Subcutaneous abdominal adipose tissue (tissue), 5 donors: Measurements from ENCODE around the gene AGO3.
A peak's percentile ranks its signal among the peaks of the same experiment; 100 is the strongest.

Source experiments
- H3K27ac ChIP-seq: one replicate; pipeline ENCODE4 v1.7.0; 2013; ENCODE audit warnings: low read depth, mild to moderate bottlenecking, inconsistent platforms, low read length, moderate library complexity
- H3K27me3 ChIP-seq, 5 donors: one replicate each; pipeline ENCODE4 v1.7.0; 2013; ENCODE audit warnings: low read length in 5 of 5, inconsistent platforms in 1 of 5; ENCODE audit not compliant: control insufficient read depth in 5 of 5, insufficient read depth in 4 of 5
- H3K36me3 ChIP-seq, 5 donors: one replicate each; pipeline ENCODE4 v1.7.0; 2013; ENCODE audit warnings: low read length in 5 of 5; ENCODE audit not compliant: control insufficient read depth in 5 of 5, insufficient read depth in 5 of 5
- H3K4me1 ChIP-seq, 5 donors: one replicate each; pipeline ENCODE4 v1.7.0; 2013; ENCODE audit warnings: low read length in 5 of 5, mild to moderate bottlenecking in 3 of 5, moderate library complexity in 1 of 5; ENCODE audit not compliant: control insufficient read depth in 5 of 5, insufficient read depth in 5 of 5
- H3K4me3 ChIP-seq, 5 donors: one replicate each; pipeline ENCODE4 v1.7.0; 2013; ENCODE audit warnings: low read length in 5 of 5, low read depth in 1 of 5
- H3K9ac ChIP-seq, 5 donors: one replicate each; pipeline ENCODE4 v1.7.0; 2013; ENCODE audit warnings: low read length in 5 of 5, mild to moderate bottlenecking in 4 of 5, moderate library complexity in 3 of 5
- H3K9me3 ChIP-seq, 5 donors: one replicate each; pipeline ENCODE4 v1.7.0; 2013; ENCODE audit warnings: low read length in 5 of 5; ENCODE audit not compliant: control insufficient read depth in 5 of 5
- donor health status: healthy.
- donor health status: healthy.
- donor health status: healthy.
- donor health status: healthy.
- donor health status: healthy.

The AGO3 gene

DNA sequence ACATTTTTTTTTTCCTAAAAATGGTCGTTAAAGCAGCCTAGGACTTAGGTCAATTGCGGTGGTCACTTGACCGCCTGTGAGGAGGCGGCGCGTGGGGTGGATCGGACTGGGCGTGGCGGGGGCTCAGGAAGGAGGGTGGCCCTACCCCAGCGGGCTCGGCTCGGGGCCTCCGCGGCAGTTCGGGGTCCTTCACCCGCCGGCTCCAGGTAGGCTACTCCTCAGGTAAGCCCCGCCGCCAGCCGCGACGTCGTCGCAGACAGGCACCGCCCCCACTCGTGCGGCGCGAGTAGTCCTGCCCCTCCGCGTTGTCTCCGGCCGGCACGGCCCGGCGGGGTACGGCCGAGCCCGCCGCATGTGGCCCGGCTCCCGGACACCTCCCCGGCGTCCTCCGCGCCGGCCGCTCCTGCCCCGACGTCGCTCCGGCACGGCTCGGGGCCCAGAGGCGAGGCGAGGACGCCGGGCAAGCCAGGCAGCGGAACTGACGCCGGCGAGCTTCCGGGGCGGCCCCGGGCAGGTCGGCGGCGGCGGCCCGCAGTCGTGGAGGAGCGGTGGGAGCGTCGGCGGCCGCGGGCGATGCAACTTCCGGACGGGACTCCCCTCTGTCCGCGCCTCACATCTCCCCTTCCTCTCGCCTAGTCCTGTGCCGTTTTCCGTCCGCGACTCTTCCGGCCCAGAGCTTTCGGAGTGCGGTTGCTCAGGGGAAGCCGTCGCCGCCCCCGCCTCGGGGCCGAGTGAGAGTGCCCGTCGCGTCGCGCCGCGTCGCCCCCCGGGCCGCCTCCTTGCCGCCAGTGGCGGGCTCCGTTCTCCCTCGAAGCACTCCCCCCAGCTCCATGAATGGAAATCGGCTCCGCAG lies at the start of gene AGO3:
TSS of gene AGO3 (plus strand) at position 513 of the 853 bp plus-strand sequence. CDS start at position 835, 322 bp downstream.
- Histone ChIP-seq H3K36me3 (no peaks in the 10 kb centered on the region), H3K27me3 (no peaks in the 10 kb centered on the region), H3K27ac (peak within 1 kb of the TSS; percentile 85), H3K4me1 (peaks cover 0 to 33% (median 28%) of the 10 kb centered on the region in 5 donors), H3K9ac (peak within 1 kb of the TSS; percentile 81 to 98 (median 95)), H3K9me3 (no peaks in the 10 kb centered on the region), H3K4me3 (peak within 1 kb of the TSS; percentile 76 to 97 (median 88))

DNA sequence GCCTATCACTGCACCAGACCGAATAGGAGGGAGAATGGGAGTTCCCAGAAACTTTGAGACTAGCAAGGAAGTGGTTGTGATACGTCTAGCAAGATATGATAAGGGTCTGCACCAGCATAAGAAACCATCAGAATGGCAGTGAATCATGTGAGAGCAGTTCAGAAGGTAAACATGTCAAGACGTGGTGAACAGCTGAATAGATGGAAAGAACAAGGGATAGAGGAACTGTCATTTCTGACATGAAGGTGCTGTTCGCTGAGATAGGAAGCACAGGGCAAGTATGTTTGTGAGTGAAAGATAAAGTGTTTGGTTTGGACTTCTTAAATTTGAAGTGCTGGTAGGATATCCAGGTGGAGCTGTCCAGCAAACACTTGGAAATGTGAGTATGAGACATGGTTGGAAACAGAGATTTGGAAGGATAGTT lies 49.0 kb upstream of the AGO3 start:
- H3K27ac ChIP-seq = no peak overlapping the region
- no peak overlapping the region for H3K4me3 ChIP-seq
- no peak overlapping the region for H3K9ac ChIP-seq
- H3K4me1 ChIP-seq = peaks cover 2 to 27% (median 21%) of the 10 kb centered on the region in 5 donors
- no peaks in the 10 kb centered on the region for H3K27me3 ChIP-seq
- no peaks in the 10 kb centered on the region for H3K9me3 ChIP-seq
- no peaks in the 10 kb centered on the region for H3K36me3 ChIP-seq

DNA sequence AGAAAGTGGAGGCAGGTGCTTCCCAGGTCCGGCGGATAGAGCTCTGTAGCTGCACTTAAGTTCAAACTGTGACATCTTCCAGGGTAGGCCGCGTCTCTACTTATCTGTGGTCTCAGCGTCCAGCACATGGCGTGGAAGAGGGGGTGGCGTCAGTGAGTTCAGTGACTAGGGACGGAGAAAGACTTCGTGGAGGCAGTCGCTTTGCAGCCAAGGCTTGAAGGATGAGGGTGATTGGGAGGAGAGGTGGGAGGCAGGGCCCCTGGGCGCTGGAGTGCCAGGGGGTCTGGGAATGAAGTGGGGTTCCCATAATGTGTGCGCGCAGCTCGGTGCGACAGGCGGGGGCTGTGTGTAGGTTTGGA lies 48.3 kb upstream of the AGO3 start:
- H3K9ac ChIP-seq = no peak overlapping the region
- peak overlapping the region in 4 of 5 donors; percentile 25 to 99 (median 68) for H3K4me3 ChIP-seq
- H3K36me3 ChIP-seq = no peaks in the 10 kb centered on the region
- H3K4me1 ChIP-seq = peaks cover 2 to 33% (median 24%) of the 10 kb centered on the region in 5 donors
- H3K27ac ChIP-seq = no peak overlapping the region
- H3K27me3 ChIP-seq = no peaks in the 10 kb centered on the region
- H3K9me3 ChIP-seq = no peaks in the 10 kb centered on the region

DNA sequence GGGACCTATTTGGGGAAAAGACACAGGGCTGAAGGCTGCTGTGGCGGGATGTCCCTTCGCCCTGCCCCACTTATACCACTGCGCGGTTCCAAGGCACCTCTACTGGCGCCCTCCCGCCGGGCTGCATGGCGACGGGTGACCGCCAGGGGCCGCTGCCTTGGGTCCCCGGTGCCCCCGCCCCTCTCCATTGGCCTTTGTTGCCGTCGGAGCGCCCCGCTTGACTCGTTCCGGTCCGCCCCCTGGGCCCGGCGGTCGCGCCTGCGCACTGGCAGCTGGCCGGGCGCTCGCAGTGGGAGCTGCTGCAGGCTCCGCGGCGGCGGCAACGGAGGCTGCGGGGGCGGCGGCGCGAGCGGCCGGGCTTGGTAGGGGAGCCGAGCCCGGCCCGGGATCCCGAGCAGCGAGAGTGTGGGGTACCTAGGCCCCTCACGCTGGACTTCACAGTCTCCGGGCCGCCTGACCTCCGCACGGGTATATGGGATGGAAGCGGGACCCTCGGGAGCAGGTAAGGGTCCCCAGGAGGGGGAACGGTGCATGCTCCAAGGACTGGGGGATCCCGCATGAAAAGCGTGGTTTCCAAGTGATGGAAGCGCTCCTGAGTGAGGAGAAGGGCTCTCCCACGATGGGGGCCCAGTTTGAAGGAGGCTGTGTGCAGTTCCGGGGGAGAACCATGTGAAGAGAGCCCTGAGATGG lies 47.8 kb upstream of the AGO3 start, which contains the start of gene AGO1:
TSS of gene AGO1 (plus strand) at position 265 of the 690 bp plus-strand sequence. CDS start at position 478, 213 bp downstream.
- H3K36me3 ChIP-seq = no peaks in the 10 kb centered on the region
- H3K9me3 ChIP-seq = no peaks in the 10 kb centered on the region
- peak within 1 kb of the TSS; percentile 92 to 100 (median 99) for H3K4me3 ChIP-seq
- H3K27me3 ChIP-seq = no peaks in the 10 kb centered on the region
- H3K4me1 ChIP-seq = peaks cover 2 to 33% (median 24%) of the 10 kb centered on the region in 5 donors
- peak within 1 kb of the TSS; percentile 61 for H3K27ac ChIP-seq
- peak within 1 kb of the TSS; percentile 66 to 97 (median 90) for H3K9ac ChIP-seq

DNA sequence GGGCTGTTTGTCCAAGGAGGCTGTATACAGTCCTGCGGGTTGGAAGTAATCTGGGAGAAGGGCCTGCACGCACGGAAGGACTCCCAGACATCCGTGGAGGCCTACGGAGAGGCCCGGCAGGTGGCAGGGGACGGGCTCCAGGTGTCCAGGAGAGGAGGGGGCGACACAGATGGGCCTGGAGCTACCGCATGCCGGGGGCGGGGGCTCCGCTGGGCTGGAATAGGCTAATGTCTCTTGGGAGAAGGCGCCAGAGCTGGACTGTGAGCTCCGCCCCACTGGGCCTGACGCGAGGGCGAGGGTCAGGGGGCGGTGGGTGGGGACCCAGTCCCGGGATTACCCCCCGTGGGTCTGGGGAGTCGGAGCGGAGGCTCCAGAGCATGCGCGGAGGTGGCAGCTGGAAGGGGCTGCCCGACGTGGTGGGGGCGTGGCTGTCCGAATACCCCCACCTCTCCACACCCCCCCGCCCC lies 47.2 kb upstream of the AGO3 start:
- no peaks in the 10 kb centered on the region for H3K27me3 ChIP-seq
- H3K4me3 ChIP-seq = peak overlapping the region; percentile 92 to 100 (median 99)
- peak overlapping the region; percentile 66 to 97 (median 90) for H3K9ac ChIP-seq
- peak overlapping the region; percentile 61 for H3K27ac ChIP-seq
- H3K36me3 ChIP-seq = peaks cover 0 to 4% (median 4%) of the 10 kb centered on the region in 5 donors
- H3K4me1 ChIP-seq = peaks cover 2 to 33% (median 24%) of the 10 kb centered on the region in 5 donors
- H3K9me3 ChIP-seq = no peaks in the 10 kb centered on the region

DNA sequence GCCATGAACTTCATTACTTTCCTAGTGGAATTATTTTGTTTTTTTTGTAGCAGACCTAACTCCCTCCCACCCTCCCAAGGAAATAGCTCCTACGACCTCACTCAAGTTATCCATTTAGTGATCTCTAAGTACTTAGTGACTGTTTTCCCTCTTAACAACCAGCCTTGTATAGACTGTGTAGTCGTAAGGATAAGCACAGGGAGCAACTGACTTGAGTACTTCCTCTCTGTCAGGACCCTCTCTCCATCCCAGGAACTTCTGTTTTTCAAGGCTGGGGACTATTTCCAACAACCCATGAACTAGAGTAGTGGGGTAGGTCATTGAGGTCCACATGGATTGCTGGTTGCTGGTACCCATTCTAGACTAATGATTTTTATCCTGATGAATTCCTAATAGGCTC lies 46.0 kb upstream of the AGO3 start:
- H3K27ac ChIP-seq = no peak overlapping the region
- peaks cover 0 to 11% (median 6%) of the 10 kb centered on the region in 5 donors for H3K36me3 ChIP-seq
- H3K27me3 ChIP-seq = no peaks in the 10 kb centered on the region
- H3K4me1 ChIP-seq = peaks cover 2 to 33% (median 24%) of the 10 kb centered on the region in 5 donors
- no peaks in the 10 kb centered on the region for H3K9me3 ChIP-seq
- no peak overlapping the region for H3K9ac ChIP-seq
- H3K4me3 ChIP-seq = no peak overlapping the region

DNA sequence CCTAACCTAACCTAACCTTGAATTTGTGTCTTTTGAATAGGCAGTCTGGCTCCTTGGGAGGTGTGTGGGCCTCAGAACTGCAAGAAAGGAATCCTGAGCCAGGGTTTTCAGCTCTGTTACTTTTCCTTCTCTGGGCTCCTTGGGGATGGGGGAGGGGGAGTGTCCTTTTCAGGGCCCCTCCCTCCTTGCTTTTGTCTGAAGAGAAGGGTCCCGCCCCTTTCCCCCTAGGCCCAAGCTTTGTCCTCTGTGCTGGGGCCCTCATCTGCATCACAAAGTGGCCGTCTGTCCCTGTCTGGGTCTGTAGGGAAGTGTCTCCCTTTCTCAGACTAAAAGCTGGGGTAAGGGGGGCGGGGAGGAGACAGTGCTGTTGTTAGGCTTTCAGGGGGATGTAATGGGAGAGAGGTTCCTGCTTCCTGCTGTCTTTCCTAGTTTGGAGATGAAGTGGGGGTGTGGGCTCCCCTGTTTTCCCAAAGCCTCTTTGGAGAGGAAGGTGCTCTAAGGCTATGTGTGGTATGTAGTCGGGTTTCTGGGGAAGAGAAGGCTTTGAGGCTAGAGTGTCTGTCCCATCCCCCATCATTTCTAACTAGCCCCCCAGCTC lies 44.8 kb upstream of the AGO3 start:
- H3K27me3 ChIP-seq = no peaks in the 10 kb centered on the region

DNA sequence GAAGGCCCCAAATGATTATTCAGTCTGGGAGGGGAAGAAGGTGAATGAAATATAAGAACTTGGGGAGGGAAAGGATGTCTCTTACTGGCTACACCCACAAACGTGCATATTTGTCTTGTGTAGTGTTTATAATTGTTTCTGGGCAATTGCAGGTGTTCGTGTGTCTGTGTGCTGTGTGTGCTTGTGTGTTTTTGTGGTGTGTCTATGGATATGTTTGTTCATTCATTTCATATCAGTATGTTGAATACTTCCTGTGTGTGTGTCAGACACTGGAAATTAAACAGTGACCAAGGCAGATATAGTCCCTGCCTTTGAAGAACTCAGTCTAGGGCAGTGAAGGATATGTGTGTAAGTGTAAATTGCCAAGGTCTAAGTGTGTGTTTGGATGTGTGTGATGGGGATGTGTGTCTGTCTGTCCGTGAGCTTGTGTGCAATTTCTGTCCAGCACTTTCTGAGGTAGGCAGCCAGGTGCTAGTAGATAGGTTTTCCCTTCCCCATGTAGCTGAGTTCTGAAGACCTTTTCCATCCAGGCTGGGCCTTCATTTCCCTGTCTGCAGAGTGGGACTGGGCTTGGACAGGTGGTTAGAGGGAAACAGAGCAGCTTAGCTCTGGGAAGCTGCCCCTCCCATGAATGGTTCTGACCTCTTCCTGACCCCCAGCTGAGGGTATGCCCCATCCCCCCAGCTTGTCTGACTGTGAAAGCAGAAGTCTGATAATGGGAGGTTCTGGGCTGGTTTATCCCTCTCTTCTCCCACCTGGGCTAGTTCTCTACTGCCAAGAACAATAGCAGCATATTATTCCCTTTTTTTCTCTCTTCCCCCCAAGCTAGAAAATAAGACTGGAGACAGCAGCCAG lies 44.1 kb upstream of the AGO3 start:
- Histone ChIP-seq H3K9ac (peak overlapping the region in 2 of 5 donors; percentile 6 to 25), H3K9me3 (no peaks in the 10 kb centered on the region)

More for the DNA sequence above, 44.8 kb upstream of the AGO3 start:
- peak overlapping the region in 3 of 5 donors; percentile 12 to 47 (median 32) for H3K9ac ChIP-seq
- peaks cover 3 to 16% (median 9%) of the 10 kb centered on the region in 5 donors for H3K36me3 ChIP-seq
- H3K4me3 ChIP-seq = no peak overlapping the region
- no peaks in the 10 kb centered on the region for H3K9me3 ChIP-seq
- no peak overlapping the region for H3K27ac ChIP-seq
- peaks cover 2 to 33% (median 24%) of the 10 kb centered on the region in 5 donors for H3K4me1 ChIP-seq

DNA sequence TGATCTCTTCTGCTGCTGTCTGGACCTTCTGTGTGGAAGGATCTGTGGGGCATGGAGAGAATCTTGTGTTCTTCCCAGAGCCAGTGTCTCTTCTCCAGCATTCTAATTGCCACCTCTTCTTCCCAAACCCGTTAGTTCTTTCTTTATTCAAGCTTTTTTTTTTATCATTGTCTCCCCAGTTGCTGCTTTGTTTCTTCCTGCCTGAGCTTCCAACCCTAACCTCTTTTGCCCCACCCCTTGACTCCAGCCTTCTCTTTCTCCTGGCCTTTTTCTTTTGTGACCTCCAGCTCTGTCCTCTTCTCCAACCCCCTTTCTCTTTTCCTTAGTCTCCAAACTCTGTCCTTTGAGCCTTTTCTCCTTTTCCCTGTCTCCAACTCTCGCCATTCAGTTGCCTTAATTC lies 43.4 kb upstream of the AGO3 start:
- Histone ChIP-seq H3K9ac (peak overlapping the region in 1 of 5 donors; percentile 6), H3K4me1 (peaks cover 2 to 32% (median 24%) of the 10 kb centered on the region in 5 donors), H3K4me3 (no peak overlapping the region), H3K9me3 (no peaks in the 10 kb centered on the region), H3K27me3 (no peaks in the 10 kb centered on the region), H3K27ac (no peak overlapping the region), H3K36me3 (peaks cover 3 to 21% (median 20%) of the 10 kb centered on the region in 5 donors)

More for the DNA sequence above, 44.1 kb upstream of the AGO3 start:
- Histone ChIP-seq H3K27ac (no peak overlapping the region), H3K27me3 (no peaks in the 10 kb centered on the region), H3K4me1 (peaks cover 2 to 33% (median 24%) of the 10 kb centered on the region in 5 donors), H3K4me3 (no peak overlapping the region), H3K36me3 (peaks cover 3 to 19% (median 13%) of the 10 kb centered on the region in 5 donors)
